Measurements from ENCODE around the gene DISP2. TPM values are rescaled to one million over a fixed set of nuclear protein-coding genes. Genes with fewer than 3 reads are reported as not detected.

The DISP2 gene
- total RNA-seq, 1 donor from 2014 or later, result under 0.01 TPM

- FAIRE-seq (no peak), DNase-seq (ENCODE audit: low read depth) (no peak)
- Histone ChIP-seq H3K36me3 (ENCODE audit: control insufficient read depth, insufficient read depth, low read length) (peaks cover 18% of the 10 kb centered on the region), H3K4me3 (ENCODE audit: low read depth, low read length) (no peak overlapping the region), H3K27me3 (ENCODE audit: control insufficient read depth, insufficient read depth, low read length) (no peaks in the 10 kb centered on the region)
- TF ChIP-seq CTCF (IDR thresholded peaks at IDR 0.05; ENCODE audit: insufficient read depth, low read length, severe bottlenecking), result no peak
These were observed 54.2 kb downstream of the DISP2 start for GRCh38 chr15:40412095-40412759.

- Histone ChIP-seq H3K4me3 (ENCODE audit: low read depth, low read length) (no peak overlapping the region), H3K36me3 (ENCODE audit: control insufficient read depth, insufficient read depth, low read length) (peaks cover 18% of the 10 kb centered on the region), H3K27me3 (ENCODE audit: control insufficient read depth, insufficient read depth, low read length) (no peaks in the 10 kb centered on the region)
- DNase-seq (ENCODE audit: low read depth) (no peak), FAIRE-seq (no peak)
- TF ChIP-seq CTCF (IDR thresholded peaks at IDR 0.05; ENCODE audit: insufficient read depth, low read length, severe bottlenecking), result no peak
These were observed 55.0 kb downstream of the DISP2 start for GRCh38 chr15:40413036-40413435.

GRCh38 chr15:40414816-40415215, 56.8 kb downstream of the DISP2 start:
- no peak for DNase-seq (ENCODE audit: low read depth)
- H3K27me3 ChIP-seq (ENCODE audit: control insufficient read depth, insufficient read depth, low read length), result no peaks in the 10 kb centered on the region
- no peak for FAIRE-seq
- peaks cover 17% of the 10 kb centered on the region for H3K36me3 ChIP-seq (ENCODE audit: control insufficient read depth, insufficient read depth, low read length)
- TF ChIP-seq CTCF (IDR thresholded peaks at IDR 0.05; ENCODE audit: insufficient read depth, low read length, severe bottlenecking), result no peak
- H3K4me3 ChIP-seq (ENCODE audit: low read depth, low read length), result no peak overlapping the region

- Histone ChIP-seq H3K36me3 (ENCODE audit: control insufficient read depth, insufficient read depth, low read length) (peaks cover 17% of the 10 kb centered on the region), H3K27me3 (ENCODE audit: control insufficient read depth, insufficient read depth, low read length) (no peaks in the 10 kb centered on the region)
- FAIRE-seq, result no peak
These were observed 57.2 kb downstream of the DISP2 start for GRCh38 chr15:40415226-40415625.

GRCh38 chr15:40416056-40416455, 58.0 kb downstream of the DISP2 start:
- H3K27me3 ChIP-seq (ENCODE audit: control insufficient read depth, insufficient read depth, low read length), result no peaks in the 10 kb centered on the region
- no peak overlapping the region for H3K4me3 ChIP-seq (ENCODE audit: low read depth, low read length)
- FAIRE-seq, result no peak
- no peak for TF ChIP-seq CTCF (IDR thresholded peaks at IDR 0.05; ENCODE audit: insufficient read depth, low read length, severe bottlenecking)
- H3K36me3 ChIP-seq (ENCODE audit: control insufficient read depth, insufficient read depth, low read length), result peaks cover 17% of the 10 kb centered on the region
- no peak for DNase-seq (ENCODE audit: low read depth)

More at GRCh38 chr15:40415226-40415625, 57.2 kb downstream of the DISP2 start:
- TF ChIP-seq CTCF (IDR thresholded peaks at IDR 0.05; ENCODE audit: insufficient read depth, low read length, severe bottlenecking), result no peak
- no peak overlapping the region for H3K4me3 ChIP-seq (ENCODE audit: low read depth, low read length)
- DNase-seq (ENCODE audit: low read depth), result no peak

- TF ChIP-seq CTCF (IDR thresholded peaks at IDR 0.05; ENCODE audit: insufficient read depth, low read length, severe bottlenecking), result no peak
- H3K36me3 ChIP-seq (ENCODE audit: control insufficient read depth, insufficient read depth, low read length), result peaks cover 9% of the 10 kb centered on the region
- no peak overlapping the region for H3K4me3 ChIP-seq (ENCODE audit: low read depth, low read length)
- no peaks in the 10 kb centered on the region for H3K27me3 ChIP-seq (ENCODE audit: control insufficient read depth, insufficient read depth, low read length)
- DNase-seq (ENCODE audit: low read depth) (no peak), FAIRE-seq (no peak)
These were observed 60.1 kb downstream of the DISP2 start for GRCh38 chr15:40418126-40418525.

Measured in bronchial epithelial cell (primary cell).